ENCODE data around the gene GNB1L.
"Not testable (repeated sequence)": the region's sequence is repeated elsewhere in the genome, so short reads cannot be mapped to it uniquely, and the experiment has no call there.

Gene GNB1L

GRCh38 chr22:19793161-19793560 is 61.5 kb downstream of the GNB1L start:
- Histone ChIP-seq H3K27ac (ENCODE audit: insufficient read depth, low read length, poor library complexity, severe bottlenecking) (no peak overlapping the region), H3K4me1 (ENCODE audit: control insufficient read depth, insufficient read depth, low read length, poor library complexity, severe bottlenecking) (no peaks in the 10 kb centered on the region), H3K36me3 (ENCODE audit: control insufficient read depth, insufficient read depth, low read length) (peaks cover 2% of the 10 kb centered on the region), H3K27me3 (replicated peaks; ENCODE audit: control insufficient read depth, insufficient read depth, low read length, poor library complexity, severe bottlenecking) (no peaks in the 10 kb centered on the region), H3K9me3 (ENCODE audit: control insufficient read depth, low read length) (no peaks in the 10 kb centered on the region), H3K4me3 (ENCODE audit: insufficient read depth, low read depth, low read length, poor library complexity, severe bottlenecking) (no peak overlapping the region)
- DNase-seq, result no peak

- DNase-seq, result not testable (repeated sequence)
Measured at GRCh38 chr22:19792383-19792896, 62.2 kb downstream of the GNB1L start.

GRCh38 chr22:19791894-19792293 is 62.8 kb downstream of the GNB1L start:
- peaks cover 2% of the 10 kb centered on the region for H3K36me3 ChIP-seq (ENCODE audit: control insufficient read depth, insufficient read depth, low read length)
- no peak overlapping the region for H3K4me3 ChIP-seq (ENCODE audit: insufficient read depth, low read depth, low read length, poor library complexity, severe bottlenecking)
- DNase-seq, result no peak
- no peaks in the 10 kb centered on the region for H3K9me3 ChIP-seq (ENCODE audit: control insufficient read depth, low read length)
- no peaks in the 10 kb centered on the region for H3K27me3 ChIP-seq (replicated peaks; ENCODE audit: control insufficient read depth, insufficient read depth, low read length, poor library complexity, severe bottlenecking)
- H3K4me1 ChIP-seq (ENCODE audit: control insufficient read depth, insufficient read depth, low read length, poor library complexity, severe bottlenecking), result no peaks in the 10 kb centered on the region
- H3K27ac ChIP-seq (ENCODE audit: insufficient read depth, low read length, poor library complexity, severe bottlenecking), result no peak overlapping the region

More at GRCh38 chr22:19792383-19792896, 62.2 kb downstream of the GNB1L start:
- not testable (repeated sequence) for H3K4me1 ChIP-seq (ENCODE audit: control insufficient read depth, insufficient read depth, low read length, poor library complexity, severe bottlenecking); H3K27me3 ChIP-seq (replicated peaks; ENCODE audit: control insufficient read depth, insufficient read depth, low read length, poor library complexity, severe bottlenecking); H3K27ac ChIP-seq (ENCODE audit: insufficient read depth, low read length, poor library complexity, severe bottlenecking); H3K9me3 ChIP-seq (ENCODE audit: control insufficient read depth, low read length); H3K4me3 ChIP-seq (ENCODE audit: insufficient read depth, low read depth, low read length, poor library complexity, severe bottlenecking); H3K36me3 ChIP-seq (ENCODE audit: control insufficient read depth, insufficient read depth, low read length)

- no peak overlapping the region for H3K4me3 ChIP-seq (ENCODE audit: insufficient read depth, low read depth, low read length, poor library complexity, severe bottlenecking)
- H3K36me3 ChIP-seq (ENCODE audit: control insufficient read depth, insufficient read depth, low read length), result peaks cover 2% of the 10 kb centered on the region
- H3K27me3 ChIP-seq (replicated peaks; ENCODE audit: control insufficient read depth, insufficient read depth, low read length, poor library complexity, severe bottlenecking), result no peaks in the 10 kb centered on the region
- H3K9me3 ChIP-seq (ENCODE audit: control insufficient read depth, low read length), result no peaks in the 10 kb centered on the region
- H3K4me1 ChIP-seq (ENCODE audit: control insufficient read depth, insufficient read depth, low read length, poor library complexity, severe bottlenecking), result no peaks in the 10 kb centered on the region
- H3K27ac ChIP-seq (ENCODE audit: insufficient read depth, low read length, poor library complexity, severe bottlenecking), result no peak overlapping the region
- DNase-seq, result no peak
Measured at GRCh38 chr22:19791243-19791642, 63.4 kb downstream of the GNB1L start.

GRCh38 chr22:19789828-19790227 is 64.8 kb downstream of the GNB1L start:
- DNase-seq, result no peak
- no peaks in the 10 kb centered on the region for H3K4me1 ChIP-seq (ENCODE audit: control insufficient read depth, insufficient read depth, low read length, poor library complexity, severe bottlenecking)
- peaks cover 2% of the 10 kb centered on the region for H3K36me3 ChIP-seq (ENCODE audit: control insufficient read depth, insufficient read depth, low read length)
- H3K27me3 ChIP-seq (replicated peaks; ENCODE audit: control insufficient read depth, insufficient read depth, low read length, poor library complexity, severe bottlenecking), result no peaks in the 10 kb centered on the region
- H3K27ac ChIP-seq (ENCODE audit: insufficient read depth, low read length, poor library complexity, severe bottlenecking), result no peak overlapping the region
- no peak overlapping the region for H3K4me3 ChIP-seq (ENCODE audit: insufficient read depth, low read depth, low read length, poor library complexity, severe bottlenecking)
- H3K9me3 ChIP-seq (ENCODE audit: control insufficient read depth, low read length), result no peaks in the 10 kb centered on the region

- Histone ChIP-seq H3K36me3 (ENCODE audit: control insufficient read depth, insufficient read depth, low read length) (peaks cover 2% of the 10 kb centered on the region), H3K4me3 (ENCODE audit: insufficient read depth, low read depth, low read length, poor library complexity, severe bottlenecking) (no peak overlapping the region), H3K9me3 (ENCODE audit: control insufficient read depth, low read length) (no peaks in the 10 kb centered on the region), H3K4me1 (ENCODE audit: control insufficient read depth, insufficient read depth, low read length, poor library complexity, severe bottlenecking) (no peaks in the 10 kb centered on the region), H3K27me3 (replicated peaks; ENCODE audit: control insufficient read depth, insufficient read depth, low read length, poor library complexity, severe bottlenecking) (no peaks in the 10 kb centered on the region), H3K27ac (ENCODE audit: insufficient read depth, low read length, poor library complexity, severe bottlenecking) (no peak overlapping the region)
- no peak for DNase-seq
Measured at GRCh38 chr22:19789406-19789805, 65.3 kb downstream of the GNB1L start.

GRCh38 chr22:19788661-19789225 is 65.9 kb downstream of the GNB1L start:
- Histone ChIP-seq H3K36me3 (ENCODE audit: control insufficient read depth, insufficient read depth, low read length) (peaks cover 2% of the 10 kb centered on the region), H3K4me1 (ENCODE audit: control insufficient read depth, insufficient read depth, low read length, poor library complexity, severe bottlenecking) (no peaks in the 10 kb centered on the region), H3K4me3 (ENCODE audit: insufficient read depth, low read depth, low read length, poor library complexity, severe bottlenecking) (no peak overlapping the region), H3K27ac (ENCODE audit: insufficient read depth, low read length, poor library complexity, severe bottlenecking) (no peak overlapping the region), H3K9me3 (ENCODE audit: control insufficient read depth, low read length) (no peaks in the 10 kb centered on the region), H3K27me3 (replicated peaks; ENCODE audit: control insufficient read depth, insufficient read depth, low read length, poor library complexity, severe bottlenecking) (no peaks in the 10 kb centered on the region)
- no peak for DNase-seq

- no peak overlapping the region for H3K4me3 ChIP-seq (ENCODE audit: insufficient read depth, low read depth, low read length, poor library complexity, severe bottlenecking)
- no peaks in the 10 kb centered on the region for H3K27me3 ChIP-seq (replicated peaks; ENCODE audit: control insufficient read depth, insufficient read depth, low read length, poor library complexity, severe bottlenecking)
- no peaks in the 10 kb centered on the region for H3K4me1 ChIP-seq (ENCODE audit: control insufficient read depth, insufficient read depth, low read length, poor library complexity, severe bottlenecking)
- H3K36me3 ChIP-seq (ENCODE audit: control insufficient read depth, insufficient read depth, low read length), result peaks cover 2% of the 10 kb centered on the region
- no peak overlapping the region for H3K27ac ChIP-seq (ENCODE audit: insufficient read depth, low read length, poor library complexity, severe bottlenecking)
- H3K9me3 ChIP-seq (ENCODE audit: control insufficient read depth, low read length), result no peaks in the 10 kb centered on the region
- DNase-seq, result no peak
Measured at GRCh38 chr22:19787849-19788141, 66.9 kb downstream of the GNB1L start.

DNA sequence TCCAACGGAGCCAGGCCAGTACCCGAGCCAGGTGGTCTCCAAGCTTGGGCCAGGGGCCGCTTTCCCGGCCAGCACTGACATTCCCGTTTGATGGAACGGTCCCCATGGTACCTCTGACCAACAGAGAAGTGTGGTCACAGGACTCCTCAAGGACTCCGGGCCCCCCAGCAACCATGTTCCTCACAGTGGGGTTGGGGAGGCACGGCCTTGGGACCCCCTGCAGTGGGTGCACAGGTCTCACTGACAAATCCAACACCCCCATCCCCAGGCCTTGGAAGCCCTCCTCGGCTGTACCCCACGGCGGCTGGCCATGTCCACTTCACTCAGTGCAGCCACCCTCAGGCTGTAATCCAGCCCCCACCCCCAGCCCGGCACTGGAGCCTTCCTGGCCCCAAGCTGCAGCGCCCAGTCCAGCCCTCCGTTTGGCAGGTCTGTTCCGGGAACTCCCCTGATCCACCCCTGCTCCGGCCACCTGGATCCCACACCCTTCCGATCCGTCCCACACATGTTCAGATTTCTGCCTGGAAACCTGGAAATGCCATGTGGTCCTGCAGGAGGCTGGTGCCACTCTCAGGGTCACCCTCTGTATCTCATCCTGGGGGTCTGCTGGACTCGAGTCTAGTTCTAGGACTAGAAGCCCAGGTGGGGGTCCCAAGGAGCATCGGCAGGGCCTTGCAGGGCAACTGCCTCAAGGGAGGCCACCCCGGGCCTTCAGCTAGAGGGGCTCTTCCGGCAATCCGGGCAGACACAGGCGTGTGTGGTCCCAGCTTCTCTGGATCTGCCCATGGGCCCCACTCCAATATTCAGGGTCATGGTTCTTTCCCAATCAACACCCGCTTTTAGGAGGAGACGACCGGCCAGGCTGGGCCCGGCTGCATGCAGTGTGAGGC is 67.5 kb downstream of the GNB1L start:
- H3K4me1 ChIP-seq (ENCODE audit: control insufficient read depth, insufficient read depth, low read length, poor library complexity, severe bottlenecking), result no peaks in the 10 kb centered on the region
- no peak overlapping the region for H3K4me3 ChIP-seq (ENCODE audit: insufficient read depth, low read depth, low read length, poor library complexity, severe bottlenecking)
- H3K27me3 ChIP-seq (replicated peaks; ENCODE audit: control insufficient read depth, insufficient read depth, low read length, poor library complexity, severe bottlenecking), result no peaks in the 10 kb centered on the region
- H3K9me3 ChIP-seq (ENCODE audit: control insufficient read depth, low read length), result no peaks in the 10 kb centered on the region
- DNase-seq, result no peak
- peaks cover 2% of the 10 kb centered on the region for H3K36me3 ChIP-seq (ENCODE audit: control insufficient read depth, insufficient read depth, low read length)
- no peak overlapping the region for H3K27ac ChIP-seq (ENCODE audit: insufficient read depth, low read length, poor library complexity, severe bottlenecking)

DNA sequence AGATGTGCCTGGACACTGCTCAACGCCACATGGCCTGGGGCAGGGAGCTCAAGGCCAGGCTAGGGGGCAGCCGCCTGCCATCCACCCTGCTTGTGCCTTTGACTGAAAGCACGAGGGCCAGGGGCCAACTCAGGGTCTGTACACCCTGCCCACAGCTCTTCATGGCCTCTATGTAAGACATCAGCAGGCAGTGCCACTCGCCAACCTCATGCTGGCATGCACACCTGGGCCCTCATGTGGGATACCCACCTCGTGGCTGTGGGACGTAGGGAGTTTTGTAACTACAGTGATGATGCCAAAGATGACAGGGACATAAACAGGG is 68.4 kb downstream of the GNB1L start:
- Histone ChIP-seq H3K4me1 (ENCODE audit: control insufficient read depth, insufficient read depth, low read length, poor library complexity, severe bottlenecking) (no peaks in the 10 kb centered on the region), H3K27me3 (replicated peaks; ENCODE audit: control insufficient read depth, insufficient read depth, low read length, poor library complexity, severe bottlenecking) (no peaks in the 10 kb centered on the region), H3K27ac (ENCODE audit: insufficient read depth, low read length, poor library complexity, severe bottlenecking) (no peak overlapping the region), H3K36me3 (ENCODE audit: control insufficient read depth, insufficient read depth, low read length) (no peaks in the 10 kb centered on the region), H3K9me3 (ENCODE audit: control insufficient read depth, low read length) (no peaks in the 10 kb centered on the region), H3K4me3 (ENCODE audit: insufficient read depth, low read depth, low read length, poor library complexity, severe bottlenecking) (no peak overlapping the region)
- DNase-seq, result no peak

Data from effector memory CD4-positive, alpha-beta T cell (primary cell).